OCI-LY3 (cell line): Measurements from ENCODE around the gene PTP4A2.

Source experiments
- H2AFZ ChIP-seq: fragments of 200-600, 300-600 bp; shearing (Covaris generic); 2 replicates; pipeline ENCODE4 v1.6.0; 2014; ENCODE audit warnings: antibody characterized with exemption, low read depth, low read length
- H3K27ac ChIP-seq: fragments of 200-600, 300-600 bp; sonication (generic); 2 replicates; pipeline ENCODE4 v1.5.1; 2014; ENCODE audit warnings: mild to moderate bottlenecking, low read length, moderate library complexity, mixed read lengths
- H3K27me3 ChIP-seq: fragments of 200-600, 300-600 bp; sonication (generic); 2 replicates; pipeline ENCODE4 v1.6.1; 2014; ENCODE audit warnings: low read depth, low read length, mixed read lengths
- H3K36me3 ChIP-seq: fragments of 200-600, 300-600 bp; sonication (generic); replicated peaks from 2 replicates; pipeline ENCODE3; 2014; ENCODE audit warnings: low read depth, low read length, mixed read lengths
- H3K4me1 ChIP-seq: fragments of 300-600, 200-600 bp; sonication (generic); 2 replicates; pipeline ENCODE4 v1.6.1; 2014; ENCODE audit warnings: low read length, mixed read lengths
- H3K4me2 ChIP-seq: fragments of 200-600, 300-600 bp; sonication (generic); 2 replicates; pipeline ENCODE4 v1.6.1; 2014; ENCODE audit warnings: low read length, mixed read lengths
- H3K4me3 ChIP-seq: fragments of 300-600, 200-600 bp; sonication (generic); 2 replicates; pipeline ENCODE4 v1.5.1; 2014; ENCODE audit warnings: antibody characterized with exemption, mild to moderate bottlenecking, low read length, moderate library complexity
- H3K79me2 ChIP-seq: fragments of 300-600, 200-600 bp; shearing (Covaris generic); 2 replicates; pipeline ENCODE4 v1.6.1; 2014; ENCODE audit warnings: mild to moderate bottlenecking, low read length, mixed read lengths
- H3K9ac ChIP-seq: fragments of 300-600, 200-600 bp; shearing (Covaris generic); 2 replicates; pipeline ENCODE4 v1.6.0; 2014; ENCODE audit warnings: mild to moderate bottlenecking, low read length, moderate library complexity
- H3K9me3 ChIP-seq: fragments of 200-600, 300-600 bp; shearing (Covaris generic); 2 replicates; pipeline ENCODE4 v1.6.1; 2014; ENCODE audit warnings: low read length, mixed read lengths; ENCODE audit not compliant: insufficient read depth
- H4K20me1 ChIP-seq: fragments of 200-600, 300-600 bp; sonication (generic); 2 replicates; pipeline ENCODE4 v1.6.1; 2016; ENCODE audit warnings: low read length, mixed read lengths; ENCODE audit not compliant: insufficient read depth
- EZH2phosphoT487 ChIP-seq: fragments of 200-600 bp; shearing (Covaris generic); IDR thresholded peaks from 2 replicates; pipeline ENCODE4 v1.6.1; 2018; ENCODE audit warnings: antibody characterized with exemption, mixed run types, low read depth
- TF ChIP-seq, protein P1 (sequence below): fragments of 200-600, 300-600 bp; sonication (generic); IDR thresholded peaks from 2 replicates; pipeline ENCODE4 v1.5.1; 2014; ENCODE audit warnings: antibody characterized with exemption, low read length, low read depth

PTP4A2 gene

DNA sequence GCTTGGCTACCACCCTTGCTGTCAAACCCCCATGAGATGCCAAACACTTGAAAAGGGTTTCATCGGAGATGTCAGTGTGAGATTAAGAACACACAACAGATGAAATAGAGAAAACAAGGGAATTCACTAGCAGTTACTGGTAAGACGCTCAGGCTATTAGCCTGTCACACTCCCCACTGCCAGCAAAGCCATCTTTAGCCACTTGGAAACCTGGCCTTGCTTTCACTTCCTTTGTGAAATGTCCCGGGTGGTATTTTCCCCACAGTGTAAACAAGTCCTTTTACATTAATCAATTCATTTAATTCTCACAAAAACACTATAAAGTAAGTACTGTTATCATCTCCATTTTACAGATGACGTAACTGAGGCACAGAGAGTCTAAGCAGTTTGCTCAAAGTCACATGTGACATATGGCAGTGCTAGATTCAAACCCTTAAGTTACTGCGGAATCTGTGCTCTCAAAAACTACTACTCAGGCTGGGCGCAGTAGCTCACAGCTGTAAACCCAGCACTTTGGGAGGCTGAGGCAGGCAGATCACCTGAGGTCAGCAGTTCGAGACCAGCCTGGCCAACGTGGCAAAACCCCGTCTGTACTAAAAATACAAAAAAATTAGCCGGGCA, 42.8 kb upstream of the PTP4A2 start:
- no peaks in the 10 kb centered on the region for H4K20me1 ChIP-seq
- H3K27me3 ChIP-seq, result no peaks in the 10 kb centered on the region
- H3K9me3 ChIP-seq, result no peaks in the 10 kb centered on the region
- peaks cover 31% of the 10 kb centered on the region for H3K4me1 ChIP-seq
- H3K9ac ChIP-seq, result no peak overlapping the region
- peak overlapping the region; percentile 69 for H2AFZ ChIP-seq
- peak overlapping the region; percentile 44; the same call in 1 of the 2 replicates for H3K4me3 ChIP-seq
- H3K79me2 ChIP-seq, result no peaks in the 10 kb centered on the region
- peak overlapping the region; percentile 66 for H3K4me2 ChIP-seq
- H3K36me3 ChIP-seq, result no peaks in the 10 kb centered on the region
- no peak overlapping the region; the same call in 1 of the 2 replicates for H3K27ac ChIP-seq
- TF ChIP-seq EZH2phosphoT487, result no peak
- TF ChIP-seq, protein P1, sequence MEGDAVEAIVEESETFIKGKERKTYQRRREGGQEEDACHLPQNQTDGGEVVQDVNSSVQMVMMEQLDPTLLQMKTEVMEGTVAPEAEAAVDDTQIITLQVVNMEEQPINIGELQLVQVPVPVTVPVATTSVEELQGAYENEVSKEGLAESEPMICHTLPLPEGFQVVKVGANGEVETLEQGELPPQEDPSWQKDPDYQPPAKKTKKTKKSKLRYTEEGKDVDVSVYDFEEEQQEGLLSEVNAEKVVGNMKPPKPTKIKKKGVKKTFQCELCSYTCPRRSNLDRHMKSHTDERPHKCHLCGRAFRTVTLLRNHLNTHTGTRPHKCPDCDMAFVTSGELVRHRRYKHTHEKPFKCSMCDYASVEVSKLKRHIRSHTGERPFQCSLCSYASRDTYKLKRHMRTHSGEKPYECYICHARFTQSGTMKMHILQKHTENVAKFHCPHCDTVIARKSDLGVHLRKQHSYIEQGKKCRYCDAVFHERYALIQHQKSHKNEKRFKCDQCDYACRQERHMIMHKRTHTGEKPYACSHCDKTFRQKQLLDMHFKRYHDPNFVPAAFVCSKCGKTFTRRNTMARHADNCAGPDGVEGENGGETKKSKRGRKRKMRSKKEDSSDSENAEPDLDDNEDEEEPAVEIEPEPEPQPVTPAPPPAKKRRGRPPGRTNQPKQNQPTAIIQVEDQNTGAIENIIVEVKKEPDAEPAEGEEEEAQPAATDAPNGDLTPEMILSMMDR, result no peak

- Histone ChIP-seq H3K9ac (no peak overlapping the region), H3K4me1 (peaks cover 16% of the 10 kb centered on the region), H3K4me2 (no peak overlapping the region)
These were observed 40.8 kb upstream of the PTP4A2 start for GRCh38 chr1:31978843-31979400.

DNA sequence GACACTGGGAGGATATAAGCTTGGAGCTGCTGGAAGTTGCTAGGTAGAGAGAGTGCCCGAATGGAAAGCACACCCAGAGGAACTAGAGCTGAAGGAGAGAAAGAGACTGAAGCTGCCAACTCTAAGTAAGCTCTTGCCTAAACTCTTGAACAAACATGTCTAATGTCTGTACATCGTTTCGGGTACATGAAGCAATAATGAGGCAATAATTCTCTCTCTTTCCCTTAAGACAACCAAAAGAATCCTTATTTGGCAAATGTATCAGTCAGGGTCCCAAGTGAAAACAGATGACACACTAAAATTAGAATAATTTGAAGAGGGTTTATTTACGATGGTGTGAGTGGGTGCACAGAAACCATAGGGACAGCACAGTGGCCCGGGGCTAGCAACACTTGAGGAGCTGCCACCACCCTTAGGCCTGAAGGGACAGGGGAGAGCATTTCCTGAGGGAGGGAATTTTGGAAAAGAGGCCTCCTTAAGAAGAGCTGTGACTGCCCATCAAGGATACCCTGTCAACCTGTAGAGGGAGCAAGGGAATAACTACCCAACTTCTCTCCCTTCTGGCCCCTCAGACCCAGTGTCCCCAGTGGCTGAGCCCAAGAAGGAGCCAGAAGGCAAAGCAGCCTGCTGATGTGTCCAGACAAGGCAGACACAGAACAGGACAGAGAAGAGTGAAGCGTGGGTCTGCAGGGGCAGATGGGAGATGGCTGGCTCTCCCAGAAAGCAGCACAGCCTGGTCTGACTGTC, 39.4 kb upstream of the PTP4A2 start:
- no peaks in the 10 kb centered on the region for H3K9me3 ChIP-seq
- no peaks in the 10 kb centered on the region for H3K36me3 ChIP-seq
- H3K4me2 ChIP-seq, result no peak overlapping the region
- H3K4me1 ChIP-seq, result peaks cover 16% of the 10 kb centered on the region
- no peak for TF ChIP-seq EZH2phosphoT487
- TF ChIP-seq, protein P1, result peak; percentile 37
- H3K4me3 ChIP-seq, result no peak overlapping the region
- no peaks in the 10 kb centered on the region for H3K79me2 ChIP-seq
- H2AFZ ChIP-seq, result peak overlapping the region; percentile 54; the same call in 1 of the 2 replicates
- no peak overlapping the region for H3K27ac ChIP-seq
- no peaks in the 10 kb centered on the region for H4K20me1 ChIP-seq
- no peaks in the 10 kb centered on the region for H3K27me3 ChIP-seq
- H3K9ac ChIP-seq, result no peak overlapping the region

More at GRCh38 chr1:31978843-31979400, 40.8 kb upstream of the PTP4A2 start:
- Histone ChIP-seq H3K79me2 (no peaks in the 10 kb centered on the region), H4K20me1 (no peaks in the 10 kb centered on the region), H3K27ac (no peak overlapping the region), H3K4me3 (no peak overlapping the region), H2AFZ (no peak overlapping the region), H3K36me3 (no peaks in the 10 kb centered on the region), H3K27me3 (no peaks in the 10 kb centered on the region), H3K9me3 (no peaks in the 10 kb centered on the region)
- no peak for TF ChIP-seq EZH2phosphoT487
- TF ChIP-seq, protein P1, result no peak

DNA sequence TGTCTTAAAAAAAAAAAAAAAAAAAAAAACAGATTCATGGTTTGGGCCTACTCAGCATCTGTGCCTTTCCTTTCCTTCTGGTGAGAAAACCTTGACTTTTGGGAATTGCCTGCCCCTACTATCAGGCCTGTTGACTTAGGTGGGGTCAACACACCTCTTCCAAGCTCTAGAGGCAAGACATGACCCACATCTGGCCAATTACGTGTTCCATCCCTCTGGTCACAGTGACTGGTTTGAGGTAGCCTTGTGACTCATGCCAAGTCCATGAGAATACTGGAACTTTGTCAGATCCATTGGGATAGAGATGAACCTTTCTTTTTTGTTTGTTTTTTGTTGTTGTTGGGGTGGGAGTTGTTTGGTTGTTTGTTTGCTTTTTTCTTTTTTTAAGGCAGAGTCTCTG, 38.2 kb upstream of the PTP4A2 start:
- Histone ChIP-seq H3K4me2 (no peak overlapping the region), H3K9me3 (no peaks in the 10 kb centered on the region)

More for the DNA sequence above, 38.2 kb upstream of the PTP4A2 start:
- H3K4me3 ChIP-seq, result no peak overlapping the region
- H3K9ac ChIP-seq, result no peak overlapping the region
- H3K27me3 ChIP-seq, result no peaks in the 10 kb centered on the region
- H2AFZ ChIP-seq, result no peak overlapping the region
- H3K4me1 ChIP-seq, result peaks cover 10% of the 10 kb centered on the region
- no peak overlapping the region for H3K27ac ChIP-seq
- TF ChIP-seq EZH2phosphoT487, result no peak
- TF ChIP-seq, protein P1, result no peak
- no peaks in the 10 kb centered on the region for H4K20me1 ChIP-seq
- no peaks in the 10 kb centered on the region for H3K36me3 ChIP-seq
- no peaks in the 10 kb centered on the region for H3K79me2 ChIP-seq
